Measurements from ENCODE around the gene SOWAHD.
"Not testable (repeated sequence)": the region's sequence is repeated elsewhere in the genome, so short reads cannot be mapped to it uniquely, and the experiment has no call there.

Gene SOWAHD

GRCh38 chrX:119757979-119758730 lies at the start of gene SOWAHD:
Gene SOWAHD (plus strand): TSS chrX:119758588. CDS start chrX:119758668, 80 bp downstream.
- peak; percentile 41 for DNase-seq

GRCh38 chrX:119708936-119709335 lies 49.5 kb upstream of the SOWAHD start:
- DNase-seq = no peak

GRCh38 chrX:119709630-119710029 lies 48.8 kb upstream of the SOWAHD start:
- DNase-seq = no peak

- DNase-seq = no peak
These were observed 36.9 kb upstream of the SOWAHD start for GRCh38 chrX:119721487-119721886.

- no peak for DNase-seq
These were observed 36.5 kb upstream of the SOWAHD start for GRCh38 chrX:119721926-119722325.

GRCh38 chrX:119726900-119727555 lies 31.4 kb upstream of the SOWAHD start:
- DNase-seq = no peak

- DNase-seq = no peak
These were observed 29.9 kb upstream of the SOWAHD start for GRCh38 chrX:119728487-119728886.

GRCh38 chrX:119729408-119730201 lies 28.8 kb upstream of the SOWAHD start:
- DNase-seq = peak; percentile 3

GRCh38 chrX:119734897-119735339 lies 23.5 kb upstream of the SOWAHD start:
- DNase-seq = no peak

GRCh38 chrX:119735467-119735866 lies 22.9 kb upstream of the SOWAHD start:
- no peak for DNase-seq

GRCh38 chrX:119736206-119736764 lies 22.1 kb upstream of the SOWAHD start:
- no peak for DNase-seq

GRCh38 chrX:119738742-119739141 lies 19.6 kb upstream of the SOWAHD start:
- DNase-seq = no peak

GRCh38 chrX:119745283-119745848 lies 13.0 kb upstream of the SOWAHD start:
- DNase-seq = no peak

GRCh38 chrX:119750131-119750530 lies 8.3 kb upstream of the SOWAHD start:
- not testable (repeated sequence) for DNase-seq

- not testable (repeated sequence) for DNase-seq
These were observed 7.6 kb upstream of the SOWAHD start for GRCh38 chrX:119750751-119751150.

GRCh38 chrX:119753001-119753400 lies 5.4 kb upstream of the SOWAHD start:
- no peak for DNase-seq

- DNase-seq = no peak
These were observed 4.6 kb upstream of the SOWAHD start for GRCh38 chrX:119753639-119754257.

- DNase-seq = peak; percentile 57
These were observed 2.3 kb upstream of the SOWAHD start for GRCh38 chrX:119755981-119756533.

GRCh38 chrX:119756926-119757635 lies 1.3 kb upstream of the SOWAHD start:
- DNase-seq = no peak

- no peak for DNase-seq
These were observed 776 bp upstream of the SOWAHD start for GRCh38 chrX:119757646-119757978.

- DNase-seq = peak; percentile 41
These were observed 401 bp downstream of the SOWAHD start for GRCh38 chrX:119758731-119759247.
